ENCODE results near the gene SKAP1.
"Not testable (repeated sequence)": the region's sequence is repeated elsewhere in the genome, so short reads cannot be mapped to it uniquely, and the experiment has no call there.

SKAP1 gene

GRCh38 chr17:48194097-48194550, 235.9 kb downstream of the SKAP1 start:
- DNase-seq, result no peak

GRCh38 chr17:48192321-48192731, 237.7 kb downstream of the SKAP1 start:
- DNase-seq, result no peak

GRCh38 chr17:48191362-48191761, 238.7 kb downstream of the SKAP1 start:
- no peak for DNase-seq

DNA sequence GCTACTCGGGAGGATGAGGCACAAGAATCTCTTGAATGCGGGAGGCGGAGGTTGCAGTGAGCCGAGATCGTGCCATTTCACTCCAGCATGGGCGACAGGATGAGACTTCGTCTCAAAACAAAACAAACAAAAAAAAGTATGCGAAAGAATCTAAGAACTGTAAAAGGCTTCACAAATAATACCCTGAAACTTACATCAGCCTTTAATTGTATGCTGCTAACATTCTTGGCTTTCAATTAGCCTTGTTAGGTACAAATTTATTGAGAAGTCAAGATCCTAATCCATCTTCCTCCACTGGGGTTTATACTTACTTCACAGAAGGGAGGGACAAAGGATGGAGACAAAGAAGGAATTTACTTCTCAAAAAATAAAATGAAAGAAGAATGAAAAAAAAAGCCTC, 239.1 kb downstream of the SKAP1 start:
- no peak for DNase-seq

- DNase-seq, result no peak
Observed at GRCh38 chr17:48187872-48188608, 242.0 kb downstream of the SKAP1 start.

DNA sequence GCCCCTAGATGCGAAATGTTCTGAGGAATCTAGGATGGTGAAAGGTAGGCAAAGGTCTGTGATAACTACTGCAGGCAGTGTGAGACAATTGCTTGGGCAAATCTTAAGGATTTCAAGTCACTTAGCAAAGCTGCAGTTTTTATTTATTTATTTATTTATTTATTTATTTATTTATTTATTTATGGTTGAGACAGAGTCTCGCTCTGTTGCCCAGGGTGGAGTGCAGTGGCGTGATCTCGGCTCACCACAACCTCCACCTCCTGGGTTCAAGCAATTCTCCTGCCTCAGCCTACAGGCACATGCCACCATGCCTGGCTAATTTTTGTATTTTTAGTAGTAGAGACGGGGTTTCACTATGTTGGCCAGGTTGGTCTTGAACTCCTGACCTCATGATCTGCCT, 243.7 kb downstream of the SKAP1 start:
- not testable (repeated sequence) for DNase-seq

GRCh38 chr17:48184721-48185120, 245.3 kb downstream of the SKAP1 start:
- no peak for DNase-seq

GRCh38 chr17:48181653-48182052, 248.4 kb downstream of the SKAP1 start:
- DNase-seq, result no peak

DNA sequence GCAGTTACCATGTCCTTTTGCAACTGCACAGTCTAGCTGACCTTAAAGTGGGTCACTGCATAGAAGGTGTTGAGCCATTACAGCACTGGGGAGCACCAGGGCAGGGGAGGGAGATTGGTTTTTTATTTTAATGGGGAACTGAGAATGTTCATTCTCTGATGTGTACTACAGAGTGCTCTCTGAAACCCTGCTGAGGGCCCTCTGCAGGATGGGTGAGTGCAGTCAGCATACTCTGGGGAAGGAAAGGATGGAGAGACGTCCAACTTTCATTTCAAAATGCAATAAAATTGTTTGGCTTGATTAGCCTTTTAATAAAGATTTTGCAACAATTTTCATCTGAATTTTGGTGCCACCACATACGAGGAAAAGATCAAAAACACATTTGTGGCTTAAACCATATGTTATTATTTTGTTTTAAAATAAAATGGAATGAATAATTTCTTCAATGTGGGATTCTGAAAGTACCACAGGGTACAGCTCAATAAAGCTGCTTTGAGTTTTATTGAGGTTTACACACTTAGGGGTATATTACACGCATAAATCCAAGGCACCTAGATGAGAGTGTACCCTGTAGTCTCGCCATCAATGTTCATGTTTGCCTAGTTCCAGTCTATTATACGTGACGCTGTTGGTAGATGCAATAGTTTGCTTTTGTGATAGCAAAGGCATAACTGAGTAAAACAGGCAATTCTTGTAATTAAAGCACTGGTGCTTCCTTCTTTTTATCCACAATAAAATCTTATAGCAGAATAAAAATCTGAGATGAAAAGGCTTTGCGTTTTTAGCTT, 249.0 kb downstream of the SKAP1 start:
- DNase-seq, result no peak

- DNase-seq, result no peak
Observed at GRCh38 chr17:48179071-48179945, 250.7 kb downstream of the SKAP1 start.

GRCh38 chr17:48178317-48178716, 251.7 kb downstream of the SKAP1 start:
- no peak for DNase-seq

GRCh38 chr17:48177816-48178215, 252.2 kb downstream of the SKAP1 start:
- DNase-seq, result no peak

- no peak for DNase-seq
Observed at GRCh38 chr17:48176471-48176855, 253.6 kb downstream of the SKAP1 start.

DNA sequence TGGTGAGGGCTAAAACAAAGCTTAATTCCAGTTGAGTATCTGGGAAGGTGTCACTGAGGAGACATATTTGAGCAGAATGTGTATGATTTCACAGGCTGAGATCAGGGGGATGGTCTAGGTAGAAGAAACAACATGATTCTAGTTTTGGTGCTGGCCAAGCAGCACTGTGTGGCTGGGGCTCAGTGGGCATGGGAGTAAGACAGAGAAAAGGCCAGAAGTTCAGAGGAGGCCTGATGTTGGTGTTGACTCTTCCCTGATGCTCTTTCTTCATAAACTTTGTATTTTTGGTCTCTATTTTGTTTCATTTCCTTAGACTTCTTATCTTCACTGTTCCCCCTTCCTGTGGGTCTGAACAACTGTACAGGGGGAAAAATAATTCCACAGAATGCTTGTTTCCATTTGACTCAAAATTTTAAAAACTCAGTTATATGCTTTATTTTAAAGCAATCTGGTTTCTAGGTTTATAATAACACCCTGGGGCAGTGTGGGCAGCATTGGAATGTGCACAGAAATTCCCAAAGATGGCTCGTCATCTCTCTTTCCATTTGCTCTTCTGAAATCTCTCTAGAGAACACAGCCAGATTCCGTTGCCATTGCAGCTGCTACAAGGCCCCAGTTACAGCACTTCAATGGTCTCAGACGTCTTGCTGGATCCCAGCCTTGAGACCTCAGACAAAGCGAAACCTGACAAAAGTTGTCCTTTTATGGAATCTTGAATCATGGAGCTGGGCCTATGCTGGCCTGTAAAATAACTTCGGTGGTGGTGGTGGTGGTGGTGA, 254.1 kb downstream of the SKAP1 start:
- no peak for DNase-seq

GRCh38 chr17:48174833-48175523, 255.0 kb downstream of the SKAP1 start:
- DNase-seq, result no peak

DNA sequence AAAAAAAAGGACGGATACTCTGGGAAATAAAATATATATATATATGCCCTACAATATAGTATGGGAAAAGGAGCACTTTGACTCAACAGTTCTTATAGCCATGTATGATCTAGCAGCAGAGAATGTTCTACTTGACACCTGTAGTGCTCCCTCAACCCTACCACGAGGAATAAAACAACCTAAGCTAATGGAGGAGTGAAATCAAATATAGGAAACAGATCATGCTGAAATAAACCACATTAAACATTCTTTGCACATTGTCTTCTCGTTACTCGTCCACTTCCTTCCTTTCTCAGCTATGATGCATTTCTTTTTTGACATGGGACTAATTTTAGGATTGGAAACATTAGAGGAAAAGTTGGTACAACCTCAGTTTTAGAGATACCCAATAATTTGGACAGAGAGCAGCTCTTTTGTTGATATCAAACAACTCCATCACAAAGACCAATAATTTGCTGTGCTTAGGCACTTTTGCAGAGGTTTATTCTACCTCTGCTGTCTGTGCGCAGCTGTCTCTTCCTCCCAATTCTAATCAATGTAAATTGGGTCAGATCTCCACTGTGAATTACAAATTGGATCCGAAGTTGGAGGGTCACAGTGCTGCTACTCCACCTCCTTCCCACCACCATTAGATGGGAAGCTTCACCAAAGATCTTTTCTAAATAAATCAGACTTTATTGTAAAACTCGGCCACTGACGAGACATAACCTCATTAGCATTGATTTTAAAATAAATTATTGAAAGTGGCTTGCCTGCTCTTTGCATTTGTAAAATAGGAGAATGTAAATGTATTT, 256.6 kb downstream of the SKAP1 start:
- no peak for DNase-seq

GRCh38 chr17:48169926-48170325, 260.1 kb downstream of the SKAP1 start:
- DNase-seq, result no peak

GRCh38 chr17:48163809-48164208, 266.2 kb downstream of the SKAP1 start:
- DNase-seq, result no peak

DNA sequence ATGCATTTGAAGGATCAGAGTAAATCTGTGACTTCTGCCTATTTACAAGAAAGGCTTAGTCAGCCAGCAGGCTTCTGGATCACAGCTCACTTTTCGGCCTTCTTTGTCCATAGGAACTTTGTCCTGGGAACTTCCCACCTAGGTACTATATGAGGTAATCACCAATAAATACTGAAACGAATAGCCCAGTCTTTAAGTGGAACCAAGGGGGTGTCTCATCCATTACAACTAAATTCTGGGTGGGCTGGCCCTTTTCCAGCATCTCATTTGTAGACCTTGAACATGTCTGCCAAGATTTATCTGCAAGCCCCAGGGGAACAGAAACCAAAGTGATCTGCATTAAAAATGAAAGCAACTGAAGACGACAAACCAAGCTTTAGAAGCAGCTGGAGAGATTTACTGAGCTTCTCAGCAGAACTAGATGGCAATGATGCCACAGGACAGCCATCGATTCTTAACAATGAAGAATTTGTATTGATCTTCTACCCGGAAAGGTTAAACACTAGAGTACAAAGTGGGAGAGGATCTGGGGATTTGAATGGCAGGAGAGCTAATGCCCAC, 267.0 kb downstream of the SKAP1 start:
- no peak for DNase-seq

DNA sequence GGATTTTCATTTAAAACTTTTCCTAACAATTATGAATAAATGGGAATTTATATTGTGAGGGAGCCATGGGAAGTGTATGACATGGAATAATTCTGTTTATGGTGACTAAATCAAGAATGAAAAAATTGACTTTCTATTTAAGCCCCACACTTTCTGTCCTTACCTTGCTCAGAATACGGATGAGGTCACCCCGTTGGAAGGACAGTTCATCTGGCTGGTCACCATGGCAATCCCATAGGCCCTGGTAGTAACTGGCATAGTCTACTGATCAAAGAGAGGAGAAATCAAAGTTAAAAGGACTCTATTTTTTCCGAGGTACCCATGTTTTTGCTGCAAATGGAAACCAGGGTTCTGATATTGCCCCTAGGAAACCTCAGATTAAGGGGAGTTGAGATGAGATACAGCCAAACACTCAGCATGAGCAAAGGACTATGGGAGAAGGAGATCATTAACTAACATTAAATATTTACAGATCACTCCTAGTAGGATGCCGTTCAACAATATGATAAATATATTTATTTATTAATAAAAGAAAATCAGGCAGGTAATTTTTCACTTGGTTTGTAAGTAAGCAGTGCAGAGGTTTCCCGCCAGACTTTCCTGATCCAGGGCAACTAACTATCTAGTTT, 267.6 kb downstream of the SKAP1 start:
- DNase-seq, result no peak

All from bone marrow (tissue), 2 donors.